Pancreas (tissue), 10 donors: ENCODE measurements around the gene CCDC38. TPM values are rescaled to one million over a fixed set of nuclear protein-coding genes. Genes with fewer than 3 reads are reported as not detected.
"Not testable (repeated sequence)": the region's sequence is repeated elsewhere in the genome, so short reads cannot be mapped to it uniquely, and the experiment has no call there.

Source experiments
- ATAC-seq, 4 donors: fragments of 200-7000 bp; cut with Tn5 transposase; one replicate each; pipeline versions ENCODE4 v1.8.0 to v1.9.1; 2020; ENCODE audit warnings: mild to moderate bottlenecking in 4 of 4, moderate library complexity in 4 of 4
- DNase-seq, 6 donors: peaks; one replicate each; pipeline ENCODE4 v3.0.0-alpha.2; 2020
- FAIRE-seq: peaks from 2 replicates; lab custom pipeline; 2012; peaks lifted over from hg19 to GRCh38; lab: Jason Lieb, UNC
- H3K27ac ChIP-seq, 4 donors: fragments of 200-600 bp; sonication (generic); 1 replicate in 3 of 4; 2 replicates in 1 of 4; pipeline versions ENCODE4 v1.5.0 to v1.8.0; 2020
- H3K27me3 ChIP-seq, 4 donors: fragments of 200-600 bp; one replicate each; pipeline ENCODE4 v1.8.0; 2021
- H3K36me3 ChIP-seq, 3 donors: fragments of 200-600 bp; sonication (generic) in 1 of 3; one replicate each; pipeline versions ENCODE4 v1.5.0 to v1.8.0; 2020 to 2021
- H3K4me1 ChIP-seq, 3 donors: fragments of 200-600 bp; one replicate each; pipeline ENCODE4 v1.8.0; 2021
- H3K4me3 ChIP-seq, 4 donors: fragments of 200-600 bp; sonication (generic) in 2 of 4; one replicate each; pipeline versions ENCODE4 v1.5.0 to v1.8.0; 2020 to 2021
- H3K9me3 ChIP-seq, 4 donors: fragments of 200-600 bp; one replicate each; pipeline ENCODE4 v1.8.0; 2021
- WGBS, 2 donors: extraction: QIAGEN DNeasy Blood & Tissue Kit; methylation state at CpG; one replicate each; pipeline ENCODE4 v1.1.7; 2013; 5-methylcytosine and 5-hydroxymethylcytosine counted together
- intact Hi-C, 3 donors: fragments of 100-400 bp; cut with DNase I; formaldehyde crosslinking; loops; one replicate each; pipeline versions ENCODE4 v1.11.1 to v1.14.2; 2022
- polyA plus RNA-seq, 2 donors: library from polyadenylated mRNA; stranded (reverse); fragments of 200-250 nt; gene quantifications; one replicate each; pipeline ENCODE4 v1.2.3, GENCODE V29; 2013
- total RNA-seq, 6 donors: library from RNA; stranded (reverse); fragmentation: NEBNext Ultra II Directional in 4 of 6; extraction: Animal tissue kit (Norgen Biotek cat#: 25700) in 4 of 6; gene quantifications; one replicate each; pipeline versions ENCODE4 v1.2.1 to v1.2.4, GENCODE V29; 2021 to 2023
- TF ChIP-seq, protein P1 (sequence below), 4 donors: fragments of 200-600 bp; sonication (generic) in 3 of 4; IDR thresholded peaks; one replicate each; pipeline versions ENCODE4 v1.5.0 to v1.8.0; 2021; ENCODE audit warnings: antibody characterized with exemption in 4 of 4
- donor health status: healthy with polysubstance abuse.
- donor health status: DM: no; HTN: no; CAD: no; lungs with moderate emphysema.
- donor health status: DM: no; HTN: no; CAD: no.
- donor health status: control.
- donor health status: control.
- donor health status: Bipolar disorder and iron deficiency.
- donor health status: DM: yes; HTN: yes; CAD: no.
- donor health status: DM: no; HTN: no; CAD: no.
- donor health status: DM: no; HTN: no; CAD: no.
- donor health status: DM: yes; HTN: yes; CAD: no.

The CCDC38 gene
- total and polyA plus RNA-seq, 8 donors, result 0.05 TPM; not detected in 7

DNA sequence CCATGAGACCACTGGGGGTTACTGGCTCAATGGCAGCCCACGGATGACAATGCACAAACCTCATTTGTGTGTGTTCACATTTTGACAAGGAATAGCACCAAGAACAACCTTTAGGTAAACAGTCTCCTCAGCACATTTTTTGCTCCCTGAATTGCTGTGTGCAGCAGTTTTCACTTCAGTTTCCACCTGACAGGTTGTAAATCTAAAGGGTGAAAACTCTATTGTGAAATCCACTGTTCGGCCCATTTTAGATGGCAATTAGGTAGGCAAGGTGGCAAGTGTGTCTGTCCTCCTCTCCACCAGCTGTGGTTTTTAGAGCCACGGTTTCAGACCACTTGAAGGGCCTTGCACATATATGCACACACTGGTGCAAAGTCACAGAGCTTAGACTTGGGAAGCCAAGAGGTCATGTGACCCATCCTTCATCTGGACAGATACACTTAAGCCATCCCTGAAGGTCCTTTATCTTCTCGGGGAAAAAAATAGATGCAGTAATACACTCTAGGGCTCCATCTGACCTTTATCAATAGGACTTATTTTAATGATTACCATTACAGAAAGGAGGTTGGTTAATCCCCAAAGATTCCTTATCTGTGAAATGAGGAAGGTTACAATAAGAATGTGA is 30.5 kb upstream of the CCDC38 start:
- 67 to 71% methylated on average over 4 of the region's 4 CpGs for WGBS, 2 donors
- Histone ChIP-seq H3K36me3 (no peaks in the 10 kb centered on the region), H3K4me1 (no peaks in the 10 kb centered on the region), H3K27me3 (no peaks in the 10 kb centered on the region), H3K4me3 (no peak overlapping the region), H3K9me3 (no peaks in the 10 kb centered on the region), H3K27ac (no peak overlapping the region)
- DNase-seq (no peak), FAIRE-seq (no peak), ATAC-seq (no peak)
- intact Hi-C loops, result no loop called here
- TF ChIP-seq, protein P1, sequence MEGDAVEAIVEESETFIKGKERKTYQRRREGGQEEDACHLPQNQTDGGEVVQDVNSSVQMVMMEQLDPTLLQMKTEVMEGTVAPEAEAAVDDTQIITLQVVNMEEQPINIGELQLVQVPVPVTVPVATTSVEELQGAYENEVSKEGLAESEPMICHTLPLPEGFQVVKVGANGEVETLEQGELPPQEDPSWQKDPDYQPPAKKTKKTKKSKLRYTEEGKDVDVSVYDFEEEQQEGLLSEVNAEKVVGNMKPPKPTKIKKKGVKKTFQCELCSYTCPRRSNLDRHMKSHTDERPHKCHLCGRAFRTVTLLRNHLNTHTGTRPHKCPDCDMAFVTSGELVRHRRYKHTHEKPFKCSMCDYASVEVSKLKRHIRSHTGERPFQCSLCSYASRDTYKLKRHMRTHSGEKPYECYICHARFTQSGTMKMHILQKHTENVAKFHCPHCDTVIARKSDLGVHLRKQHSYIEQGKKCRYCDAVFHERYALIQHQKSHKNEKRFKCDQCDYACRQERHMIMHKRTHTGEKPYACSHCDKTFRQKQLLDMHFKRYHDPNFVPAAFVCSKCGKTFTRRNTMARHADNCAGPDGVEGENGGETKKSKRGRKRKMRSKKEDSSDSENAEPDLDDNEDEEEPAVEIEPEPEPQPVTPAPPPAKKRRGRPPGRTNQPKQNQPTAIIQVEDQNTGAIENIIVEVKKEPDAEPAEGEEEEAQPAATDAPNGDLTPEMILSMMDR (IDR thresholded peaks at IDR 0.05), result no peak

DNA sequence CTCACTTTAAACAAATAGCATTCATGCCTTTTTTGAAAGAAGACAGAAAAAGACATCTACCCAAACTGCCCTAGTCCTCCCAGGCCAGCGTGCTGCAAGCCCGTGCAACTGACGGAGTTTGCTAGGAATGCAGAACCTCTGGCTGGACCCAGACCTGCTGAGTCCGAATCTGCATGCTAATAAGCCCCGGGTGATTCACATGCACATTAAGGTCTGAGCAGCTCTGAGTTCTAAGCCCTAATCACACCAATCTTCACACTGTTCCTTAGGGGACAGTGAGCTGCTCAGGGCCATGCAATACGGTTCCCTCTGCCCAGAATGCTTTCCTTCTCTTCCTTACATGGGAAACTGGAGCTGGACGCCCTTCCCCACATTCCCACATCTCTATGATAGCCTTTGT is 28.5 kb upstream of the CCDC38 start:
- Histone ChIP-seq H3K36me3 (no peaks in the 10 kb centered on the region), H3K27ac (no peak overlapping the region), H3K27me3 (no peaks in the 10 kb centered on the region), H3K9me3 (no peaks in the 10 kb centered on the region), H3K4me1 (no peaks in the 10 kb centered on the region), H3K4me3 (no peak overlapping the region)
- DNase-seq (no peak), ATAC-seq (no peak), FAIRE-seq (no peak)
- intact Hi-C loops, result no loop called here
- 64 to 70% methylated on average over 7 of the region's 7 CpGs for WGBS, 2 donors
- TF ChIP-seq, protein P1 (IDR thresholded peaks at IDR 0.05), result no peak

DNA sequence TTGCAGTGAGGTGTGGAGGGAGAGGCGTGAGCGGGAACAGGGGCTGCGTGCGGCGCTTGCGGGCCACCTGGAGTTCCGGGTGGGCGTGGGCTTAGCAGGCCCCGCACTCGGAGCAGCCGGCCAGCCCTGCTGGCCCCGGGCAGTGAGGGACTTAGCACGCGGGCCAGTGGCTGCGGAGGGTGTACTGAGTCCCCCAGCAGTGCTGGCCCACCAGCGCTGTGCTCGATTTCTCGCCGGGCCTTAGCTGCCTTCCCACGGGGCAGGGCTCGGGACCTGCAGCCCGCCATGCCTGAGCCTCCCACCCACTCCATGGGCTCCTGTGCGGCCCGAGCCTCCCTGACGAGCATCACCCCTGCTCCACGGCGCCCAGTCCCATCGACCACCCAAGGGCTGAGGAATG is 26.7 kb upstream of the CCDC38 start:
- ATAC-seq, H3K4me1 ChIP-seq, intact Hi-C loops, H3K9me3 ChIP-seq, FAIRE-seq, H3K36me3 ChIP-seq, H3K27ac ChIP-seq, H3K4me3 ChIP-seq, H3K27me3 ChIP-seq: not testable (repeated sequence)
- peak in 1 of 6 donors; percentile 42 for DNase-seq
- WGBS, 2 donors, result 90 to 94% methylated on average over 19 to 28 of the region's 28 CpGs

DNA sequence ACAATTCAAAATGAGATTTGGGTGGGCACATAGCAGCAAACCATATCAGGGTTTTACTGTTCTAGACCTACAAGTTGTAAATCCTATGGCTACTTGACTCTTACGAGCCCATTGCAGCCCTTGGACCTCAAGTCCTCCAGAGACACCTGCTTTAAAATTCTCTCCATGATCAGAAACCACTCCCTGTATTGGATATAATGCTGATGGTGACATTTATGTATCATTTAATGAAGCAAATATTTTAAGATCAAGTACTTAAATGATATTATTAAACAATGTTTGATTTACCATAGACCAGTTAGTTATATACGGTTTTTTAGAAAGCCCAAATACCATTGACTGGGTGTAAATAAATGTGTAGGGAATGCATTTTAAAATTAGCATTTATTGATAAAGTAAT is 24.9 kb upstream of the CCDC38 start:
- intact Hi-C loops, result no loop called here
- WGBS, 2 donors, result 95 to 96% methylated on average over 2 of the region's 2 CpGs
- Histone ChIP-seq H3K9me3 (no peaks in the 10 kb centered on the region), H3K27me3 (no peaks in the 10 kb centered on the region), H3K36me3 (no peaks in the 10 kb centered on the region), H3K4me3 (no peak overlapping the region), H3K27ac (no peak overlapping the region), H3K4me1 (no peaks in the 10 kb centered on the region)
- TF ChIP-seq, protein P1 (IDR thresholded peaks at IDR 0.05), result no peak
- no peak for DNase-seq
- FAIRE-seq, result no peak
- ATAC-seq, result no peak

DNA sequence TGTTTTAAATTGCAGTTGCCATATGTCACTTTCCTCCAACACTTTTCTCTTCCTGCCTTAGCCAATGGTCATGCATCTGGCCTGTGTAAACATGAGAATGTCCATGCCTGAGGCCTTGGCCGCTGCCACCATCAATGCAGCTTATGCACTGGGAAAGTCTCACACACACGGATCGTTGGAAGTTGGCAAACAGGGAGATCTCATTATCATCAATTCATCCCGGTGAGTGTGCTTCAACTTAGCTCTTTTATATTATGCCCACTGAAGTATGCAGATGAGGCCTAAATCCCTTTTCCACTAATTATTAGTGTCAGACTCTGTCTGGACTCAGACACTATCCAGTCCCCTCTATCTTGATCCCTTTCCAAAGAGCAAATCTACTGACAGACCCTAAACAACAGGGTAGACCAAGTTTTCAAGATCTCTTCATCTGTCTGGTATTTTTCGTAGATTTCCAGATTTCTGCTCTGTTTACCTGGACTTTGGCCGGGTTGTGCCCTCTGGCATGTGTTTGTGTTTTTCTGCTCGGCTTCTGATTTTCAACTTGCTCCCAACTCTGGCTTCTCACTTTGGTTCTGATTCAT is 24.0 kb upstream of the CCDC38 start:
- no peaks in the 10 kb centered on the region for H3K4me1 ChIP-seq
- intact Hi-C loops, result no loop called here
- no peak for ATAC-seq
- WGBS, 2 donors, result 38 to 41% methylated on average over 7 of the region's 7 CpGs
- FAIRE-seq, result no peak
- no peaks in the 10 kb centered on the region for H3K9me3 ChIP-seq
- no peak overlapping the region for H3K27ac ChIP-seq
- TF ChIP-seq, protein P1 (IDR thresholded peaks at IDR 0.05), result no peak
- no peak for DNase-seq
- H3K27me3 ChIP-seq, result no peaks in the 10 kb centered on the region
- no peaks in the 10 kb centered on the region for H3K36me3 ChIP-seq
- no peak overlapping the region for H3K4me3 ChIP-seq
